ENCODE results near the gene TSSC4.

The TSSC4 gene

GRCh38 chr11:2400762-2401435, 349 bp downstream of the TSSC4 start:
- no peak for DNase-seq (ENCODE audit: low read depth, low spot score)

GRCh38 chr11:2401436-2401984, 960 bp downstream of the TSSC4 start:
- no peak for DNase-seq (ENCODE audit: low read depth, low spot score)

GRCh38 chr11:2402106-2402505, 1.6 kb downstream of the TSSC4 start:
- DNase-seq (ENCODE audit: low read depth, low spot score): no peak

- DNase-seq (ENCODE audit: low read depth, low spot score): no peak
Observed at GRCh38 chr11:2402890-2403645, 2.5 kb downstream of the TSSC4 start.

GRCh38 chr11:2404735-2405196, 4.2 kb downstream of the TSSC4 start:
- no peak for DNase-seq (ENCODE audit: low read depth, low spot score)

- no peak for DNase-seq (ENCODE audit: low read depth, low spot score)
Observed at GRCh38 chr11:2406451-2406850, 5.9 kb downstream of the TSSC4 start.

- DNase-seq (ENCODE audit: low read depth, low spot score): no peak
Observed at GRCh38 chr11:2406878-2407410, 6.4 kb downstream of the TSSC4 start.

GRCh38 chr11:2408671-2409070, 8.1 kb downstream of the TSSC4 start:
- DNase-seq (ENCODE audit: low read depth, low spot score): no peak

- no peak for DNase-seq (ENCODE audit: low read depth, low spot score)
Observed at GRCh38 chr11:2409126-2409525, 8.6 kb downstream of the TSSC4 start.

- DNase-seq (ENCODE audit: low read depth, low spot score): no peak
Observed at GRCh38 chr11:2409611-2410468, 9.3 kb downstream of the TSSC4 start.

- no peak for DNase-seq (ENCODE audit: low read depth, low spot score)
Observed at GRCh38 chr11:2410616-2411015, 10.1 kb downstream of the TSSC4 start.

GRCh38 chr11:2411446-2412305, 11.1 kb downstream of the TSSC4 start:
- no peak for DNase-seq (ENCODE audit: low read depth, low spot score)

- DNase-seq (ENCODE audit: low read depth, low spot score): no peak
Observed at GRCh38 chr11:2412323-2412722, 11.8 kb downstream of the TSSC4 start.

GRCh38 chr11:2413742-2414579, 13.4 kb downstream of the TSSC4 start:
- no peak for DNase-seq (ENCODE audit: low read depth, low spot score)

GRCh38 chr11:2414616-2415015, 14.1 kb downstream of the TSSC4 start:
- DNase-seq (ENCODE audit: low read depth, low spot score): no peak

GRCh38 chr11:2415171-2415570, 14.6 kb downstream of the TSSC4 start:
- no peak for DNase-seq (ENCODE audit: low read depth, low spot score)

- no peak for DNase-seq (ENCODE audit: low read depth, low spot score)
Observed at GRCh38 chr11:2415601-2416380, 15.2 kb downstream of the TSSC4 start.

GRCh38 chr11:2416765-2417164, 16.2 kb downstream of the TSSC4 start:
- no peak for DNase-seq (ENCODE audit: low read depth, low spot score)

All from iPS DF 19.7 (cell line).